ENCODE measurements around the gene RBM17.

DNA sequence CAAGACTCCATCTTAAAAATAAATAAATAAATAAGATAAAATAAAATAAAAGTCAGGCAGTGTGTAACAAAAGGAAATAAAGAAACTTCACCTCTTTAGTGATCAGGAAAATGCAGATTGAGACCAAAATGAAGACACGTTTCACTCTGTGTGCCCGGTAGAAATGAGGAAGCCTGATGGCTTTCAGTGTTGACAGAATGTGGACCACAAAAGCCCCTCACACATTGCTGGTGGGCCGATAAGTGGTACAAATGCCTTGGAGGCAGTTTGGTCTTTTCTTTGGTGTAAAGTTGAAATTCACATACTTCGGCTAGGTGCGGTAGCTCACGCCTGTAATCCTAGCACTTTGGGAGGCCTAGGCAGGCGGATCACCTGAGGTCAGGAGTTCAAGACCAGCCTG, 69.4 kb downstream of the RBM17 start:
- TF ChIP-seq, protein P1, sequence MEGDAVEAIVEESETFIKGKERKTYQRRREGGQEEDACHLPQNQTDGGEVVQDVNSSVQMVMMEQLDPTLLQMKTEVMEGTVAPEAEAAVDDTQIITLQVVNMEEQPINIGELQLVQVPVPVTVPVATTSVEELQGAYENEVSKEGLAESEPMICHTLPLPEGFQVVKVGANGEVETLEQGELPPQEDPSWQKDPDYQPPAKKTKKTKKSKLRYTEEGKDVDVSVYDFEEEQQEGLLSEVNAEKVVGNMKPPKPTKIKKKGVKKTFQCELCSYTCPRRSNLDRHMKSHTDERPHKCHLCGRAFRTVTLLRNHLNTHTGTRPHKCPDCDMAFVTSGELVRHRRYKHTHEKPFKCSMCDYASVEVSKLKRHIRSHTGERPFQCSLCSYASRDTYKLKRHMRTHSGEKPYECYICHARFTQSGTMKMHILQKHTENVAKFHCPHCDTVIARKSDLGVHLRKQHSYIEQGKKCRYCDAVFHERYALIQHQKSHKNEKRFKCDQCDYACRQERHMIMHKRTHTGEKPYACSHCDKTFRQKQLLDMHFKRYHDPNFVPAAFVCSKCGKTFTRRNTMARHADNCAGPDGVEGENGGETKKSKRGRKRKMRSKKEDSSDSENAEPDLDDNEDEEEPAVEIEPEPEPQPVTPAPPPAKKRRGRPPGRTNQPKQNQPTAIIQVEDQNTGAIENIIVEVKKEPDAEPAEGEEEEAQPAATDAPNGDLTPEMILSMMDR (conservative IDR thresholded peaks at IDR 0.05; ENCODE audit: low read depth, low read length), result no peak
- TF ChIP-seq EZH2 (IDR thresholded peaks at IDR 0.05; ENCODE audit: low read length, unreplicated experiment) (no peak), EZH2phosphoT487 (IDR thresholded peaks at IDR 0.05; ENCODE audit: borderline replicate concordance, low read length) (no peak)

Data from PC-3 (cell line).